ENCODE data around the gene MPZL2.

MPZL2 gene

GRCh38 chr11:118267486-118267885, 3.4 kb upstream of the MPZL2 start:
- Histone ChIP-seq H3K9me3 (ENCODE audit: control insufficient read depth, low read length) (no peaks in the 10 kb centered on the region), H3K27me3 (replicated peaks; ENCODE audit: control insufficient read depth, insufficient read depth, low read length, poor library complexity, severe bottlenecking) (no peaks in the 10 kb centered on the region), H3K4me3 (ENCODE audit: insufficient read depth, low read depth, low read length, poor library complexity, severe bottlenecking) (no peak overlapping the region), H3K4me1 (ENCODE audit: control insufficient read depth, insufficient read depth, low read length, poor library complexity, severe bottlenecking) (peaks cover 10% of the 10 kb centered on the region), H3K36me3 (ENCODE audit: control insufficient read depth, insufficient read depth, low read length) (no peaks in the 10 kb centered on the region), H3K27ac (ENCODE audit: insufficient read depth, low read length, poor library complexity, severe bottlenecking) (no peak overlapping the region)
- no peak for DNase-seq

GRCh38 chr11:118265954-118266353, 1.9 kb upstream of the MPZL2 start:
- no peaks in the 10 kb centered on the region for H3K9me3 ChIP-seq (ENCODE audit: control insufficient read depth, low read length)
- no peak overlapping the region for H3K4me3 ChIP-seq (ENCODE audit: insufficient read depth, low read depth, low read length, poor library complexity, severe bottlenecking)
- H3K27me3 ChIP-seq (replicated peaks; ENCODE audit: control insufficient read depth, insufficient read depth, low read length, poor library complexity, severe bottlenecking): no peaks in the 10 kb centered on the region
- DNase-seq: no peak
- no peaks in the 10 kb centered on the region for H3K36me3 ChIP-seq (ENCODE audit: control insufficient read depth, insufficient read depth, low read length)
- H3K4me1 ChIP-seq (ENCODE audit: control insufficient read depth, insufficient read depth, low read length, poor library complexity, severe bottlenecking): peaks cover 10% of the 10 kb centered on the region
- no peak overlapping the region for H3K27ac ChIP-seq (ENCODE audit: insufficient read depth, low read length, poor library complexity, severe bottlenecking)

- no peaks in the 10 kb centered on the region for H3K9me3 ChIP-seq (ENCODE audit: control insufficient read depth, low read length)
- no peak overlapping the region for H3K4me3 ChIP-seq (ENCODE audit: insufficient read depth, low read depth, low read length, poor library complexity, severe bottlenecking)
- no peaks in the 10 kb centered on the region for H3K27me3 ChIP-seq (replicated peaks; ENCODE audit: control insufficient read depth, insufficient read depth, low read length, poor library complexity, severe bottlenecking)
- peaks cover 10% of the 10 kb centered on the region for H3K4me1 ChIP-seq (ENCODE audit: control insufficient read depth, insufficient read depth, low read length, poor library complexity, severe bottlenecking)
- DNase-seq: no peak
- H3K36me3 ChIP-seq (ENCODE audit: control insufficient read depth, insufficient read depth, low read length): no peaks in the 10 kb centered on the region
- no peak overlapping the region for H3K27ac ChIP-seq (ENCODE audit: insufficient read depth, low read length, poor library complexity, severe bottlenecking)
Measured at GRCh38 chr11:118264569-118265465, 720 bp upstream of the MPZL2 start.

GRCh38 chr11:118263112-118263511, 985 bp downstream of the MPZL2 start:
- H3K4me1 ChIP-seq (ENCODE audit: control insufficient read depth, insufficient read depth, low read length, poor library complexity, severe bottlenecking): peaks cover 10% of the 10 kb centered on the region
- no peak for DNase-seq
- no peaks in the 10 kb centered on the region for H3K36me3 ChIP-seq (ENCODE audit: control insufficient read depth, insufficient read depth, low read length)
- no peak overlapping the region for H3K4me3 ChIP-seq (ENCODE audit: insufficient read depth, low read depth, low read length, poor library complexity, severe bottlenecking)
- H3K9me3 ChIP-seq (ENCODE audit: control insufficient read depth, low read length): no peaks in the 10 kb centered on the region
- H3K27ac ChIP-seq (ENCODE audit: insufficient read depth, low read length, poor library complexity, severe bottlenecking): no peak overlapping the region
- H3K27me3 ChIP-seq (replicated peaks; ENCODE audit: control insufficient read depth, insufficient read depth, low read length, poor library complexity, severe bottlenecking): no peaks in the 10 kb centered on the region

- H3K9me3 ChIP-seq (ENCODE audit: control insufficient read depth, low read length): no peaks in the 10 kb centered on the region
- no peak overlapping the region for H3K4me3 ChIP-seq (ENCODE audit: insufficient read depth, low read depth, low read length, poor library complexity, severe bottlenecking)
- H3K4me1 ChIP-seq (ENCODE audit: control insufficient read depth, insufficient read depth, low read length, poor library complexity, severe bottlenecking): peaks cover 10% of the 10 kb centered on the region
- no peak for DNase-seq
- H3K27ac ChIP-seq (ENCODE audit: insufficient read depth, low read length, poor library complexity, severe bottlenecking): no peak overlapping the region
- no peaks in the 10 kb centered on the region for H3K27me3 ChIP-seq (replicated peaks; ENCODE audit: control insufficient read depth, insufficient read depth, low read length, poor library complexity, severe bottlenecking)
- no peaks in the 10 kb centered on the region for H3K36me3 ChIP-seq (ENCODE audit: control insufficient read depth, insufficient read depth, low read length)
Measured at GRCh38 chr11:118260353-118260752, 3.7 kb downstream of the MPZL2 start.

- DNase-seq: no peak
- no peak overlapping the region for H3K4me3 ChIP-seq (ENCODE audit: insufficient read depth, low read depth, low read length, poor library complexity, severe bottlenecking)
- no peak overlapping the region for H3K27ac ChIP-seq (ENCODE audit: insufficient read depth, low read length, poor library complexity, severe bottlenecking)
- no peaks in the 10 kb centered on the region for H3K27me3 ChIP-seq (replicated peaks; ENCODE audit: control insufficient read depth, insufficient read depth, low read length, poor library complexity, severe bottlenecking)
- H3K36me3 ChIP-seq (ENCODE audit: control insufficient read depth, insufficient read depth, low read length): no peaks in the 10 kb centered on the region
- peaks cover 8% of the 10 kb centered on the region for H3K4me1 ChIP-seq (ENCODE audit: control insufficient read depth, insufficient read depth, low read length, poor library complexity, severe bottlenecking)
- H3K9me3 ChIP-seq (ENCODE audit: control insufficient read depth, low read length): no peaks in the 10 kb centered on the region
Measured at GRCh38 chr11:118259138-118259537, 5.0 kb downstream of the MPZL2 start.

GRCh38 chr11:118258410-118258809, 5.7 kb downstream of the MPZL2 start:
- no peaks in the 10 kb centered on the region for H3K27me3 ChIP-seq (replicated peaks; ENCODE audit: control insufficient read depth, insufficient read depth, low read length, poor library complexity, severe bottlenecking)
- no peak for DNase-seq
- no peaks in the 10 kb centered on the region for H3K36me3 ChIP-seq (ENCODE audit: control insufficient read depth, insufficient read depth, low read length)
- H3K9me3 ChIP-seq (ENCODE audit: control insufficient read depth, low read length): no peaks in the 10 kb centered on the region
- no peak overlapping the region for H3K27ac ChIP-seq (ENCODE audit: insufficient read depth, low read length, poor library complexity, severe bottlenecking)
- H3K4me1 ChIP-seq (ENCODE audit: control insufficient read depth, insufficient read depth, low read length, poor library complexity, severe bottlenecking): peaks cover under 1% of the 10 kb centered on the region
- no peak overlapping the region for H3K4me3 ChIP-seq (ENCODE audit: insufficient read depth, low read depth, low read length, poor library complexity, severe bottlenecking)

- Histone ChIP-seq H3K9me3 (ENCODE audit: control insufficient read depth, low read length) (no peaks in the 10 kb centered on the region), H3K36me3 (ENCODE audit: control insufficient read depth, insufficient read depth, low read length) (no peaks in the 10 kb centered on the region), H3K27ac (ENCODE audit: insufficient read depth, low read length, poor library complexity, severe bottlenecking) (peak overlapping the region; percentile 89), H3K4me3 (ENCODE audit: insufficient read depth, low read depth, low read length, poor library complexity, severe bottlenecking) (peak overlapping the region; percentile 78), H3K4me1 (ENCODE audit: control insufficient read depth, insufficient read depth, low read length, poor library complexity, severe bottlenecking) (peaks cover 6% of the 10 kb centered on the region), H3K27me3 (replicated peaks; ENCODE audit: control insufficient read depth, insufficient read depth, low read length, poor library complexity, severe bottlenecking) (no peaks in the 10 kb centered on the region)
- DNase-seq: no peak
Measured at GRCh38 chr11:118252688-118253087, 11.4 kb downstream of the MPZL2 start.

- Histone ChIP-seq H3K4me1 (ENCODE audit: control insufficient read depth, insufficient read depth, low read length, poor library complexity, severe bottlenecking) (peaks cover 11% of the 10 kb centered on the region), H3K9me3 (ENCODE audit: control insufficient read depth, low read length) (no peaks in the 10 kb centered on the region), H3K4me3 (ENCODE audit: insufficient read depth, low read depth, low read length, poor library complexity, severe bottlenecking) (peak within 1 kb of the TSS; percentile 78), H3K36me3 (ENCODE audit: control insufficient read depth, insufficient read depth, low read length) (no peaks in the 10 kb centered on the region), H3K27ac (ENCODE audit: insufficient read depth, low read length, poor library complexity, severe bottlenecking) (peak within 1 kb of the TSS; percentile 89), H3K27me3 (replicated peaks; ENCODE audit: control insufficient read depth, insufficient read depth, low read length, poor library complexity, severe bottlenecking) (no peaks in the 10 kb centered on the region)
- DNase-seq: peak; percentile 74 to 88 (median 77)
Measured at GRCh38 chr11:118251858-118252652, 12.0 kb downstream of the MPZL2 start, which contains the start of gene MPZL3. TSS of gene MPZL3 (minus strand) at chr11:118252365. CDS start at chr11:118252294, 71 bp downstream.

GRCh38 chr11:118247041-118247440, 17.1 kb downstream of the MPZL2 start:
- no peaks in the 10 kb centered on the region for H3K27me3 ChIP-seq (replicated peaks; ENCODE audit: control insufficient read depth, insufficient read depth, low read length, poor library complexity, severe bottlenecking)

More at GRCh38 chr11:118247041-118247440, 17.1 kb downstream of the MPZL2 start:
- H3K9me3 ChIP-seq (ENCODE audit: control insufficient read depth, low read length): no peaks in the 10 kb centered on the region
- H3K36me3 ChIP-seq (ENCODE audit: control insufficient read depth, insufficient read depth, low read length): no peaks in the 10 kb centered on the region
- no peak overlapping the region for H3K4me3 ChIP-seq (ENCODE audit: insufficient read depth, low read depth, low read length, poor library complexity, severe bottlenecking)
- DNase-seq: no peak
- H3K4me1 ChIP-seq (ENCODE audit: control insufficient read depth, insufficient read depth, low read length, poor library complexity, severe bottlenecking): peaks cover 28% of the 10 kb centered on the region
- peak overlapping the region; percentile 30 for H3K27ac ChIP-seq (ENCODE audit: insufficient read depth, low read length, poor library complexity, severe bottlenecking)

Data from effector memory CD4-positive, alpha-beta T cell (primary cell).